Peyer's patch (tissue), 4 donors: ENCODE results near the gene CACNA2D3.

ENCODE experiments used
- CTCF ChIP-seq, 6 experiments: fragments of 450-650 bp in 4 of 6; fragments of 200-600 bp in 2 of 6; sonication (generic) in 1 of 6; IDR thresholded peaks; one replicate each; pipeline ENCODE4 v1.5.1; 2017 to 2019; ENCODE audit warnings: antibody characterized with exemption in 6 of 6, mild to moderate bottlenecking in 3 of 6, moderate library complexity in 1 of 6
- POLR2A ChIP-seq, 2 donors: fragments of 450-650 bp; IDR thresholded peaks; one replicate each; pipeline ENCODE4 v1.5.1; 2017; ENCODE audit warnings: antibody characterized with exemption in 2 of 2, mild to moderate bottlenecking in 2 of 2, moderate library complexity in 2 of 2

GRCh38 chr3:54999159-54999558, 876.8 kb downstream of the CACNA2D3 start:
- no peak for TF ChIP-seq CTCF (IDR thresholded peaks at IDR 0.05)
- TF ChIP-seq POLR2A (IDR thresholded peaks at IDR 0.05), result no peak
